ENCODE results near the gene DPRX. TPM values are rescaled to one million over a fixed set of nuclear protein-coding genes. Genes with fewer than 3 reads are reported as not detected.

DPRX gene
- total and polyA plus RNA-seq, 12 donors, result 0.52 to 0.59 TPM; not detected in 10

DNA sequence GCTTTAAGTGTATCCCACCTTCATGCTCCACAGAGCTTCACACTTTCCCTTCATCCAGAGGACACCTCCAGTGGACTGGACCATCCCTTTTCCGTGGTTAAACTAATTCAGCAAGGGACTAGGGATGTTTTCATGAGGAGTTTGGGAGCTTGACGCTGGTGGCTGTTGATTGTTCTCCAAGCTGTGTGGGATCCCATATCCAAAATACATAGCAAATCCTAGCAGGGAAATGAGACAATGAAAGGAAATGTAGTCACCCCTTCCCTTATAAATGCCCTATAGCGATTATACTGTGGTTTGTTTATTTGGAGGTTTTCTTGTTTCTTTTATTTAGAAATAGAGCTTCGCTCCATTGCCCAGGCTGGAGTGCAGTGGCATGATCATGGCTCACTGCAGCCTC, 31.6 kb upstream of the DPRX start:
- WGBS, 2 donors, result 56 to 62% methylated on average over 4 of the region's 4 CpGs
- Histone ChIP-seq H3K27me3 (peaks cover 0 to 8% (median 0%) of the 10 kb centered on the region in 7 donors), H3K4me3 (peak overlapping the region in 1 of 10 donors; percentile 32), H3K4me1 (peaks cover 0 to 11% (median 0%) of the 10 kb centered on the region in 9 donors), H3K27ac (peak overlapping the region in 9 of 10 donors; percentile 40 to 89 (median 74)), H3K9me3 (no peaks in the 10 kb centered on the region), H3K36me3 (no peaks in the 10 kb centered on the region)
- TF ChIP-seq, protein P1, sequence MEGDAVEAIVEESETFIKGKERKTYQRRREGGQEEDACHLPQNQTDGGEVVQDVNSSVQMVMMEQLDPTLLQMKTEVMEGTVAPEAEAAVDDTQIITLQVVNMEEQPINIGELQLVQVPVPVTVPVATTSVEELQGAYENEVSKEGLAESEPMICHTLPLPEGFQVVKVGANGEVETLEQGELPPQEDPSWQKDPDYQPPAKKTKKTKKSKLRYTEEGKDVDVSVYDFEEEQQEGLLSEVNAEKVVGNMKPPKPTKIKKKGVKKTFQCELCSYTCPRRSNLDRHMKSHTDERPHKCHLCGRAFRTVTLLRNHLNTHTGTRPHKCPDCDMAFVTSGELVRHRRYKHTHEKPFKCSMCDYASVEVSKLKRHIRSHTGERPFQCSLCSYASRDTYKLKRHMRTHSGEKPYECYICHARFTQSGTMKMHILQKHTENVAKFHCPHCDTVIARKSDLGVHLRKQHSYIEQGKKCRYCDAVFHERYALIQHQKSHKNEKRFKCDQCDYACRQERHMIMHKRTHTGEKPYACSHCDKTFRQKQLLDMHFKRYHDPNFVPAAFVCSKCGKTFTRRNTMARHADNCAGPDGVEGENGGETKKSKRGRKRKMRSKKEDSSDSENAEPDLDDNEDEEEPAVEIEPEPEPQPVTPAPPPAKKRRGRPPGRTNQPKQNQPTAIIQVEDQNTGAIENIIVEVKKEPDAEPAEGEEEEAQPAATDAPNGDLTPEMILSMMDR (IDR thresholded peaks at IDR 0.05), result no peak
- intact Hi-C loops (cut with DNase I), result loop anchor here in 1 of 10 donors (2.0 kb wide), 1 partner anchor 59 kb away; no protein-coding TSS in a partner anchor
- ATAC-seq (peak in 6 of 8 donors; percentile 37 to 86 (median 76)), DNase-seq (no peak)

DNA sequence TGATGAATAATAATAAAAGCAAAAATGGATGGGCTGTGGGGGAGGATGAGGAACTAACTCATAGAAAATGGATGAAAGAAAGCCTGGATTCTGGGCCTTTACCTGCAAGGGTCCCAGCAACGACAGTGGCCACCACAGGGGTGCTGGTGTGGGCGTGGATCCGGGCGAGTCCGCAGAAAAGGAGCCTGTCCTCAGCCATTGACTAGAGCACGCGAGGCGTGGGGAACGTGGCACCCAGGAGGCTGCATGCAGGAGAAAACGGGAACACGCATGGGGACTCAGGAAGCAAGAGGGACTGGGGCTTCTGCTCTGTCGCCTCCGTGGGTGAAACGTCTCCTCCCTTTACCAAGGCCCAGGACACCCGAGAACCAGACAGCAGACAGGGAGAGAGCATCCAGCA, 25.8 kb upstream of the DPRX start:
- H3K36me3 ChIP-seq, result no peaks in the 10 kb centered on the region
- TF ChIP-seq, protein P1 (IDR thresholded peaks at IDR 0.05), result no peak
- H3K4me3 ChIP-seq, result no peak overlapping the region
- peaks cover 0 to 5% (median 0%) of the 10 kb centered on the region in 7 donors for H3K27me3 ChIP-seq
- ATAC-seq (no peak), DNase-seq (no peak)
- H3K9me3 ChIP-seq, result no peaks in the 10 kb centered on the region
- WGBS, 2 donors, result 81 to 86% methylated on average over 15 of the region's 15 CpGs
- H3K27ac ChIP-seq, result no peak overlapping the region
- peaks cover 0 to 5% (median 0%) of the 10 kb centered on the region in 9 donors for H3K4me1 ChIP-seq
- intact Hi-C loops (cut with DNase I), result no loop called here

DNA sequence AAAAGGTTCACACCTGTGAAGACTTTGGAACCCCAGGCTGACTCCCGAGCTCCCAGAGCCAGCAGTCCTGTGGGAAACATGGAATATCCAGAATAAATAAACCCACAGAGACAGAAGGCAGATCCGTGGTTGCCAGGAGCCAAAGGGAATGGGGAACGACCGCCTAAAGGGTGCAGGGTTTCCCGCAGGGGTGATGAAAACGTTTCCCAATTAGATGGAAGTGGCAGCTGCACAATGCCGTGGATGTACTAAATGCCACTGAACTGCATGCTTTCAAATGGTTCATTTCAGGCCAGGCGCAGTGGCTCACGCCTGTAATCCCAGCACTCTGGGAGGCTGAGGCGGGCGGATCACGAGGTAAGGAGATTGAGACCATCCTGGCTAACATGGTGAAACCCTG, 23.4 kb upstream of the DPRX start:
- peaks cover 0 to 5% (median 0%) of the 10 kb centered on the region in 7 donors for H3K27me3 ChIP-seq
- ATAC-seq, result no peak
- intact Hi-C loops (cut with DNase I), result no loop called here
- H3K4me3 ChIP-seq, result no peak overlapping the region
- TF ChIP-seq, protein P1 (IDR thresholded peaks at IDR 0.05), result no peak
- no peaks in the 10 kb centered on the region for H3K9me3 ChIP-seq
- WGBS, 2 donors, result 87 to 91% methylated on average over 12 of the region's 12 CpGs
- no peak overlapping the region for H3K27ac ChIP-seq
- DNase-seq, result no peak
- no peaks in the 10 kb centered on the region for H3K4me1 ChIP-seq
- no peaks in the 10 kb centered on the region for H3K36me3 ChIP-seq

DNA sequence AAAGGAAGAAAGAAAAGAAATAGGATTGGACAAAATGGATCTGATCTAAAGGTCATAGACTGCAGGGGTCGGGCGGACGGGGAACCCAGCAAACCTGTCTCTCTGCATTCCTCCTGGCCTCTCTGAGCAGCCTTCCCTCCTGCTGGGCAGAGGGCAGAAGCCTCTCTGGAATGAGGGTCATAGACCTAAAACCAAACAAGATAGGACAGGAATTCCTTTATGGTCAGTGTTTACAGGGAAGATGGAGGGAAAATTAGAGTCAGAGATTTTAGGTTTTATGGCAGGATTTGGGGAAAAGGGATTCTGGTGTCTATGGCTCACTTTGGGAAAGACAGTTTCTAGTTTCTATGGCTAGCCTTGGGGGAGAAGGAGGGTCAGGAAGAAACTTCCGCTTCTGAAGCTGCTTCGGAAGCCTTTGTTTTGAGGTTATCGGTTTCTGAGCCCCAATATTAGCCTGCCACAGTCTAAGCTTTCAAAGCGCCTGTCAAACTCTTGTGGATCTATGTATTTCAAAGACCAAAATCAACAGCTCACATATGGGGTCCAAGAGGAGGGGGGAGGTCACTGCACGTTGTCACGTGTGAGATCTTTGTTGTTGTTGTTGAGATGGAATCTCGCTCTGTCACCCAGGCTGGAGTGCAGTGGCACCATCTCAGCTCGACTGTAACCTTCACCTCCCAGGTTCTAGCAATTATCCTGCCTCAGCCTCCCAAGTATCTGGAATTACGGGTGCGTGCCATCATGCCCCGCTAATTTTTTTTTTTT, 18.9 kb upstream of the DPRX start:
- ATAC-seq (no peak), DNase-seq (no peak)
- H3K4me1 ChIP-seq, result no peaks in the 10 kb centered on the region
- TF ChIP-seq, protein P1 (IDR thresholded peaks at IDR 0.05), result no peak
- 52 to 67% methylated on average over 14 of the region's 14 CpGs for WGBS, 2 donors
- H3K27ac ChIP-seq, result no peak overlapping the region
- H3K36me3 ChIP-seq, result no peaks in the 10 kb centered on the region
- no peaks in the 10 kb centered on the region for H3K27me3 ChIP-seq
- H3K9me3 ChIP-seq, result no peaks in the 10 kb centered on the region
- H3K4me3 ChIP-seq, result no peak overlapping the region
- intact Hi-C loops (cut with DNase I), result no loop called here
